GM20000 (cell line): ENCODE data around the gene ASB6.
"Not testable (repeated sequence)": the region's sequence is repeated elsewhere in the genome, so short reads cannot be mapped to it uniquely, and the experiment has no call there.

Experiments
- DNase-seq: peaks from one replicate; pipeline ENCODE4 v3.0.0; 2012; ENCODE audit warnings: low spot score
- TF ChIP-seq, protein P1 (sequence below): IDR thresholded peaks from 2 replicates; pipeline ENCODE4 v1.5.1; 2012; ENCODE audit warnings: mild to moderate bottlenecking, control low read depth; ENCODE audit errors: extremely low read depth, missing control alignments

ASB6 gene

DNA sequence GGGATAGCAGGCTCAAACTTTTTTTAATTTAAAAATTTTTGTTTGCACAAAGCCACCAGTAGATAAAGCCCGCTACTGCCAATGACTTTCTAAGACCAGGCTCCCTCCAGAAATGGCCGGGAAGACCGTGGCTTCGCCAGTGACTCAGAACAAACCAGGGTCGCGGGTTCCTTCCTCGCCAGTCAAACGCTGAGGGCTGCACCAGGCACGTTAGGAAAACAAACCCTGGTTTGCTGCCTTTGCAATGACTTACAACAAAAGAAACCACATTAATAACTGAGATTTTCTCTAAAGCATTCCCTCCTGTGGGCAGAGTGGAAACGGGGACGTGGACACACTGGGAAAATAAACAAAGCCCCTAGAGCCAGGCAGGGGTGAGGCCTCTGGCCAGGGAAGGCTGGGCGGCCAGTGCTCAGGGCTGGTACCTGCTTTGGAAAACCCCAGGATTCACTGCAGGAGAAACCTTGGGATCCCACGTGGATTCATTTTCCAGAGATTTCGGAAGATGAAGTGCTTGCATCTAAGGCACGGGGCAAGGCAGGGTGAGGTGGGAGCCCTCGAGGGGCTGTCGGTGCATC lies 27.3 kb upstream of the ASB6 start:
- TF ChIP-seq, protein P1, sequence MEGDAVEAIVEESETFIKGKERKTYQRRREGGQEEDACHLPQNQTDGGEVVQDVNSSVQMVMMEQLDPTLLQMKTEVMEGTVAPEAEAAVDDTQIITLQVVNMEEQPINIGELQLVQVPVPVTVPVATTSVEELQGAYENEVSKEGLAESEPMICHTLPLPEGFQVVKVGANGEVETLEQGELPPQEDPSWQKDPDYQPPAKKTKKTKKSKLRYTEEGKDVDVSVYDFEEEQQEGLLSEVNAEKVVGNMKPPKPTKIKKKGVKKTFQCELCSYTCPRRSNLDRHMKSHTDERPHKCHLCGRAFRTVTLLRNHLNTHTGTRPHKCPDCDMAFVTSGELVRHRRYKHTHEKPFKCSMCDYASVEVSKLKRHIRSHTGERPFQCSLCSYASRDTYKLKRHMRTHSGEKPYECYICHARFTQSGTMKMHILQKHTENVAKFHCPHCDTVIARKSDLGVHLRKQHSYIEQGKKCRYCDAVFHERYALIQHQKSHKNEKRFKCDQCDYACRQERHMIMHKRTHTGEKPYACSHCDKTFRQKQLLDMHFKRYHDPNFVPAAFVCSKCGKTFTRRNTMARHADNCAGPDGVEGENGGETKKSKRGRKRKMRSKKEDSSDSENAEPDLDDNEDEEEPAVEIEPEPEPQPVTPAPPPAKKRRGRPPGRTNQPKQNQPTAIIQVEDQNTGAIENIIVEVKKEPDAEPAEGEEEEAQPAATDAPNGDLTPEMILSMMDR, result no peak
- no peak for DNase-seq

DNA sequence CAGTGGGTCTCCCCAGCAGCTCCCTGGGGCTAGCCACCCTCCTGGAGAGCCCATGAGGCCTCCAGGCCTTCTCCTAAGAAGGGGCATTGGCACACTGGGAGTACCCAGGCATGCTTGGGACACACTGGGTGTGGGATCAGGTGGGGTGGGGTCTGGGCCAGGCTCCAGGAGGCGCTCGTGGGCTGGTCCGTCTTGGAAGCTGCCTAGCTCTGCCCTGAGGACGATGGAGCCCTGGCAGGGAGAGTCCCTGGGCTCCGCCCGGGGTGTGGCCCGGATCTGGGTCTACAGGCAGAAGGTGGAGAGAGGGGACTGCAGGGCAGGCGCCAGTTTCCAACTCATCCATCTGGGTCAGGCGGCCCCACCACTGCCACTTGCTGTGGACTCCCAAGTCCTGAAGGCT lies 25.9 kb upstream of the ASB6 start:
- TF ChIP-seq, protein P1, result no peak
- no peak for DNase-seq

DNA sequence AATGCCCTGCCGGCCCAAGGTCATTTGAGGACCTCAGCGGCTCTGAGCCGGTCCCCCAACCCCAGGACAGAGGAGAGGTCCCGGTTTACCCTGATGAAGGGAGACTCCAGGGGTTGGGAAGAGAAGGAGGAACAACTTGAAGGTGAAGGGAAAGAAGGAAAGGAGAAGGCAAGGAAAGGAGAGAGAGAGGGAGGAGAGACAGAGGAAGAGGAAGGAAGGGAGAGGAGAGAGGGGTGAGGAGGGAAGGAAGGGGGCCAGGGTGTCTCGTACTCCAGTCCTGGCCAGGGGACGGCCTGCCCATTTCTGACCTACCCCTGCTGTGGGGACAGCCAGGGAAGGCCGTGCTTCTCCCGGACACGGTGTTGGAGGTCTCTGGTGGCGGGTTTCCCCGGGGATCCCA lies 25.4 kb upstream of the ASB6 start:
- DNase-seq, result no peak
- TF ChIP-seq, protein P1, result no peak

DNA sequence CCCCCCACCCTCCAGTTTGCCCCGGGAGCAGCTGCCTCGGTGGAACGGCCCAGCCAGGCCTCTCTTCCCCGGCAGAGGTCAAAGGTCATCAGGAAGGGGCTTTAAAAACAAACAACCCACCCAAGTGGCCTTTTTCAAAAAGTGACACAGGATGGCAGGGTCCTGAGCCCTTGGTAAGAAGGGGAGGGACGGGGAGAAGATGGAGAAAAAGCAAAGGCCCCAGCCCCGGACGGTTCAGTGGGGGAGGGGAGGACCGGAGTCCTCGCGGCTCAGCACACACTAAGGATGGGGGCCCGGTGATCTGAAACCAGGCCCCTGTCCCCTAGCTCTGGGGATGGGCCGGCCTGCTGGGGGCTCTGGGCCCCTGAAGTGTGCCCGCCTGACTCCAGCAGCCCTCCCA lies 24.6 kb upstream of the ASB6 start:
- no peak for DNase-seq
- TF ChIP-seq, protein P1, result no peak

- TF ChIP-seq, protein P1, result no peak
- DNase-seq, result peak; percentile 49
These were observed 24.0 kb upstream of the ASB6 start for GRCh38 chr9:129665814-129666520.

- peak; percentile 61 for DNase-seq
- TF ChIP-seq, protein P1, result no peak
These were observed 23.4 kb upstream of the ASB6 start, which contains the start of gene PRRX2 for GRCh38 chr9:129665389-129665775. Gene PRRX2, plus strand, starts transcription at chr9:129665647. Its CDS starts 221 bp downstream, at chr9:129665868.

GRCh38 chr9:129664746-129665388 lies 22.9 kb upstream of the ASB6 start:
- peak; percentile 60 for DNase-seq
- TF ChIP-seq, protein P1, result no peak

DNA sequence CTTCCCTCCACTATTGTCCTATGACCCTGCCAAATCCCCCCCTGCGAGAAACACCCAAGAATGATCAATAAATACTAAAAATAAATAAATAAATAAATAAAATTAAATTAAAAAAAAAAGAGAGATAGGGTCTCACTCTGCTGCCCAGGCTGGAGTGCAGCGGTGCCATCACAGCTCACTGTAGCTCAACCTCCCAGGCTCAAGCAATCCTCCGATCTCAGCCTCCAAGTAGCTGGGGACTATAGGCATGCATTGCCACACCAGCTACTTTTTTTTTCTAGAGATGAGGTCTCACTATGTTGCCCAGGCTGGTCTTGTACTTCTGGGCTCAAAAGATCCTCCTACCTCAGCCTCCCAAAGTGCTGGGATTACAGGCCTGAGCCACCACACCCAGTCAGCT lies 20.3 kb upstream of the ASB6 start:
- not testable (repeated sequence) for DNase-seq
